Thyroid gland (tissue), 4 donors: ENCODE results near the gene EWSR1.

Experiments
- CTCF ChIP-seq, 6 experiments: fragments of 200-600 bp in 3 of 6; fragments of 450-650 bp in 3 of 6; sonication (generic) in 3 of 6; IDR thresholded peaks; one replicate each; pipeline ENCODE4 v1.5.1; 2016 to 2019; ENCODE audit warnings: antibody characterized with exemption in 6 of 6, mild to moderate bottlenecking in 2 of 6, inconsistent platforms in 1 of 6, moderate library complexity in 1 of 6
- POLR2A ChIP-seq, 2 donors: fragments of 450-650 bp; IDR thresholded peaks; one replicate each; pipeline ENCODE4 v1.6.1; 2017; ENCODE audit warnings: antibody characterized with exemption in 2 of 2, mild to moderate bottlenecking in 2 of 2, moderate library complexity in 1 of 2

DNA sequence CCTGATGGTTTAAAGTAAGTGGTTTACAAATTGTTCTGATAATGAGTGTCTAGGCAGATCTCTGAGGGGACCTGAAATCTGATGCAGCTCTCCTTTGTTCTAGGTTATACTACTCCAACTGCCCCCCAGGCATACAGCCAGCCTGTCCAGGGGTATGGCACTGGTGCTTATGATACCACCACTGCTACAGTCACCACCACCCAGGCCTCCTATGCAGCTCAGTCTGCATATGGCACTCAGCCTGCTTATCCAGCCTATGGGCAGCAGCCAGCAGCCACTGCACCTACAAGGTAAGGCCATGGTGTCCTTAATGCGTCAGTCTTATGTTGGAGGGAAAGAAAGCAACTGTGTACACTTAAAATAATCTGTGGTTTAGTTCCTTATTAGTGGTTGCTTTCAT, 9.9 kb downstream of the EWSR1 start:
- no peak for TF ChIP-seq POLR2A (IDR thresholded peaks at IDR 0.05)
- no peak for TF ChIP-seq CTCF (IDR thresholded peaks at IDR 0.05)
